HepG2 (cell line): ENCODE measurements around the gene DBNDD2. TPM values are rescaled to one million over a fixed set of nuclear protein-coding genes. Genes with fewer than 3 reads are reported as not detected.

ENCODE experiments used
- JARID2 ChIP-seq: sonication (generic); formaldehyde crosslinking; IDR thresholded peaks from 2 replicates; pipeline ENCODE4 v1.8.1; 2023; ENCODE audit warnings: missing genetic modification reagents, inconsistent platforms; ENCODE audit not compliant: insufficient replicate concordance
- KDM4B ChIP-seq: sonication (generic); formaldehyde crosslinking; IDR thresholded peaks from 2 replicates; pipeline ENCODE4 v1.4.0; 2020; ENCODE audit warnings: missing genetic modification reagents
- KMT2A ChIP-seq: sonication (generic); formaldehyde crosslinking; IDR thresholded peaks from 2 replicates; pipeline ENCODE4 v1.4.0; 2020; ENCODE audit warnings: missing genetic modification reagents
- MXD4 ChIP-seq: IDR thresholded peaks from 2 replicates; pipeline ENCODE4 v1.6.1; 2016; ENCODE audit warnings: mild to moderate bottlenecking, missing biosample characterization, missing genetic modification reagents
- NAIF1 ChIP-seq: sonication (generic); formaldehyde crosslinking; IDR thresholded peaks from 2 replicates; pipeline ENCODE4 v1.5.0; 2020; ENCODE audit warnings: mild to moderate bottlenecking, missing genetic modification reagents, borderline replicate concordance
- RARA ChIP-seq: IDR thresholded peaks from 2 replicates; pipeline ENCODE4 v1.6.1; 2016; ENCODE audit warnings: missing genetic modification reagents, missing compliant biosample characterization
- RELA ChIP-seq: sonication (generic); formaldehyde crosslinking; IDR thresholded peaks from 2 replicates; pipeline ENCODE4 v1.4.0; 2020; ENCODE audit warnings: missing genetic modification reagents
- SALL1 ChIP-seq: sonication (generic); formaldehyde crosslinking; IDR thresholded peaks from 2 replicates; pipeline ENCODE4 v1.8.0; 2022; ENCODE audit warnings: mild to moderate bottlenecking, missing genetic modification reagents
- SMAD9 ChIP-seq: sonication (generic); formaldehyde crosslinking; IDR thresholded peaks from 2 replicates; pipeline ENCODE4 v1.5.1; 2020; ENCODE audit warnings: mild to moderate bottlenecking, missing genetic modification reagents
- STAT5B ChIP-seq: sonication (generic); formaldehyde crosslinking; IDR thresholded peaks from 2 replicates; pipeline ENCODE4 v1.4.0; 2020; ENCODE audit warnings: missing genetic modification reagents
- ZNF674 ChIP-seq: sonication (generic); formaldehyde crosslinking; IDR thresholded peaks from 2 replicates; pipeline ENCODE4 v1.5.0; 2020; ENCODE audit warnings: low read depth, mild to moderate bottlenecking, missing genetic modification reagents
- polyA plus RNA-seq, 8 experiments: library from polyadenylated mRNA; depleted of rRNA in 3 of 8; stranded (reverse) in 7 of 8; unstranded in 1 of 8; fragments of >200 nt; fragmentation: Illumina TruSeq in 4 of 8; extraction: Trizol in 4 of 8; gene quantifications; 2 replicates each; pipeline versions ENCODE4 v1.2.1 to v1.2.3, GENCODE V29; 2011 to 2016; ENCODE audit warnings: low read depth in 4 of 8, missing spikeins in 1 of 8, mixed read lengths in 1 of 8; ENCODE audit not compliant: insufficient read depth in 1 of 8
- total RNA-seq, 5 experiments: library from RNA; depleted of rRNA; stranded (reverse); fragments of >200 nt; fragmentation: Illumina TruSeq; extraction: Trizol; gene quantifications; 2 replicates each; pipeline ENCODE4 v1.2.3, GENCODE V29; 2016; ENCODE audit warnings: low read depth in 1 of 5
- TF ChIP-seq, protein P1 (sequence below): IDR thresholded peaks from 2 replicates; pipeline ENCODE4 v1.6.1; 2018; ENCODE audit warnings: missing genetic modification reagents
- TF ChIP-seq, protein P2 (sequence below), 2 experiments: fragments of 450-650 bp in 1 of 2; sonication (generic) in 1 of 2; formaldehyde crosslinking in 1 of 2; IDR thresholded peaks; 2 replicates each; pipeline versions ENCODE4 v1.6.1 to v1.8.0; 2016 to 2022; ENCODE audit warnings: antibody characterized with exemption in 1 of 2, mild to moderate bottlenecking in 1 of 2, missing genetic modification reagents in 1 of 2
- TF ChIP-seq, protein P3 (sequence below): sonication (generic); formaldehyde crosslinking; IDR thresholded peaks from 2 replicates; pipeline ENCODE4 v1.5.1; 2020; ENCODE audit warnings: mild to moderate bottlenecking, missing genetic modification reagents, borderline replicate concordance
- TF ChIP-seq, protein P4 (sequence below): sonication (generic); formaldehyde crosslinking; IDR thresholded peaks from 2 replicates; pipeline ENCODE4 v1.5.1; 2020; ENCODE audit warnings: missing genetic modification reagents, mild to moderate bottlenecking, borderline replicate concordance

DBNDD2 gene
- total and polyA plus RNA-seq, 2 of the 13 experiments (the other 11 are each of a cell fraction or from before 2014, with no cell fraction given) = 16.7 to 47.6 TPM

DNA sequence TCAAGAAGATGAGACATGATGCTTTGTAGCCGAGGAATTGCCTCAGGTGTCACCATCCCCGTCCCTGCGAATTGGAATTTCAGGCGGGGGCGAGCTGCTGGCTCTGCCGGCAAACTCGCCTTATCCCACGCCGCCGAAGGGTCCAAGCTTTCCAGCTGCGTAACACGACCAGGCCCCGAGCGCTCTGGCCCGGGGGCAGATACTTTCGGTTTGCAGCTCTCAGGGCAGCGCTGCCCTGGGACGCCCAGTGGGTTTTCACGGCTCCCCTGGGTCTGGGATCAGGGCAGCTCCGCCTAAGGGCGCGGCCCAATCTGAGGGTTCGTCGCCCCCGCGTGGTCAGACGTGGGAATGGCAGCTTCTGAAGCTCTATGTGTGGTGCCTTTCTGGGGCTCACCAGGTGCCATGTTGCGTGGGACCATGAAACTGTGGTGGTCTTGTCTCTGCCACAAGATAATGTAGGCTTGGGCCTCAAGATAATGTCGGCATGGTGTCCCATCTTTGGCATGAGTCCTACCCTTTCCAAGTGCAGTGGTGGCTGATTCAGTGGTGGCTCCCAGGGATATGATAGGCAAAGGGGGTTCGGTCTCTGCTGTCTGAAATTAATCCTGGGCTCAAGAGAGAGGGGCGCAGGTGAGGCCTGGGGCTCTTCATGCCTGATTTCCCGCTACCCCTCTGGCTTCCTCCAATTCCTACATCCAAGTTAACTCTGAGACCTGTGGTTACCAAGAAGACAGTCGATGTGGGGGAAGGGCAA, 28.8 kb downstream of the DBNDD2 start (continued):
- TF ChIP-seq, protein P1, sequence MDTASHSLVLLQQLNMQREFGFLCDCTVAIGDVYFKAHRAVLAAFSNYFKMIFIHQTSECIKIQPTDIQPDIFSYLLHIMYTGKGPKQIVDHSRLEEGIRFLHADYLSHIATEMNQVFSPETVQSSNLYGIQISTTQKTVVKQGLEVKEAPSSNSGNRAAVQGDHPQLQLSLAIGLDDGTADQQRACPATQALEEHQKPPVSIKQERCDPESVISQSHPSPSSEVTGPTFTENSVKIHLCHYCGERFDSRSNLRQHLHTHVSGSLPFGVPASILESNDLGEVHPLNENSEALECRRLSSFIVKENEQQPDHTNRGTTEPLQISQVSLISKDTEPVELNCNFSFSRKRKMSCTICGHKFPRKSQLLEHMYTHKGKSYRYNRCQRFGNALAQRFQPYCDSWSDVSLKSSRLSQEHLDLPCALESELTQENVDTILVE = peak; percentile 76; the same call in 1 of the 2 replicates
- TF ChIP-seq NAIF1 (CRISPR knock-in tag) (no peak), KDM4B (CRISPR knock-in tag) (peak; percentile 84; the same call in 1 of the 2 replicates), MXD4 (peak; percentile 71; the same call in 1 of the 2 replicates), RARA (CRISPR knock-in tag) (peak; percentile 61; the same call in 1 of the 2 replicates), STAT5B (CRISPR knock-in tag) (no peak), RELA (0 out of 2 replicates have a peak, but pooled peaks have one; percentile 63), JARID2 (CRISPR knock-in tag) (no peak), SMAD9 (CRISPR knock-in tag) (peak; percentile 89; the same call in 1 of the 2 replicates), SALL1 (CRISPR knock-in tag) (peak; percentile 95), ZNF674 (CRISPR knock-in tag) (no peak), KMT2A (CRISPR knock-in tag) (peak; percentile 97)
- TF ChIP-seq, protein P2, sequence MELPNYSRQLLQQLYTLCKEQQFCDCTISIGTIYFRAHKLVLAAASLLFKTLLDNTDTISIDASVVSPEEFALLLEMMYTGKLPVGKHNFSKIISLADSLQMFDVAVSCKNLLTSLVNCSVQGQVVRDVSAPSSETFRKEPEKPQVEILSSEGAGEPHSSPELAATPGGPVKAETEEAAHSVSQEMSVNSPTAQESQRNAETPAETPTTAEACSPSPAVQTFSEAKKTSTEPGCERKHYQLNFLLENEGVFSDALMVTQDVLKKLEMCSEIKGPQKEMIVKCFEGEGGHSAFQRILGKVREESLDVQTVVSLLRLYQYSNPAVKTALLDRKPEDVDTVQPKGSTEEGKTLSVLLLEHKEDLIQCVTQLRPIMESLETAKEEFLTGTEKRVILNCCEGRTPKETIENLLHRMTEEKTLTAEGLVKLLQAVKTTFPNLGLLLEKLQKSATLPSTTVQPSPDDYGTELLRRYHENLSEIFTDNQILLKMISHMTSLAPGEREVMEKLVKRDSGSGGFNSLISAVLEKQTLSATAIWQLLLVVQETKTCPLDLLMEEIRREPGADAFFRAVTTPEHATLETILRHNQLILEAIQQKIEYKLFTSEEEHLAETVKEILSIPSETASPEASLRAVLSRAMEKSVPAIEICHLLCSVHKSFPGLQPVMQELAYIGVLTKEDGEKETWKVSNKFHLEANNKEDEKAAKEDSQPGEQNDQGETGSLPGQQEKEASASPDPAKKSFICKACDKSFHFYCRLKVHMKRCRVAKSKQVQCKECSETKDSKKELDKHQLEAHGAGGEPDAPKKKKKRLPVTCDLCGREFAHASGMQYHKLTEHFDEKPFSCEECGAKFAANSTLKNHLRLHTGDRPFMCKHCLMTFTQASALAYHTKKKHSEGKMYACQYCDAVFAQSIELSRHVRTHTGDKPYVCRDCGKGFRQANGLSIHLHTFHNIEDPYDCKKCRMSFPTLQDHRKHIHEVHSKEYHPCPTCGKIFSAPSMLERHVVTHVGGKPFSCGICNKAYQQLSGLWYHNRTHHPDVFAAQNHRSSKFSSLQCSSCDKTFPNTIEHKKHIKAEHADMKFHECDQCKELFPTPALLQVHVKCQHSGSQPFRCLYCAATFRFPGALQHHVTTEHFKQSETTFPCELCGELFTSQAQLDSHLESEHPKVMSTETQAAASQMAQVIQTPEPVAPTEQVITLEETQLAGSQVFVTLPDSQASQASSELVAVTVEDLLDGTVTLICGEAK (IDR thresholded peaks at IDR 0.05) = no peak
- TF ChIP-seq, protein P2 (CRISPR knock-in tag; IDR thresholded peaks at IDR 0.05) = no peak
- TF ChIP-seq, protein P3, sequence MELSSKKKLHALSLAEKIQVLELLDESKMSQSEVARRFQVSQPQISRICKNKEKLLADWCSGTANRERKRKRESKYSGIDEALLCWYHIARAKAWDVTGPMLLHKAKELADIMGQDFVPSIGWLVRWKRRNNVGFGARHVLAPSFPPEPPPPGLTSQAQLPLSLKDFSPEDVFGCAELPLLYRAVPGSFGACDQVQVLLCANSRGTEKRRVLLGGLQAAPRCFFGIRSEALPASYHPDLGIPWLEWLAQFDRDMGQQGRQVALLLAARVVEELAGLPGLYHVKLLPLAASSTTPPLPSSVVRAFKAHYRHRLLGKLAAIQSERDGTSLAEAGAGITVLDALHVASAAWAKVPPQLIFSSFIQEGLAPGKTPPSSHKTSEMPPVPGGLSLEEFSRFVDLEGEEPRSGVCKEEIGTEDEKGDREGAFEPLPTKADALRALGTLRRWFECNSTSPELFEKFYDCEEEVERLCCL (CRISPR knock-in tag) = no peak
- TF ChIP-seq, protein P4, sequence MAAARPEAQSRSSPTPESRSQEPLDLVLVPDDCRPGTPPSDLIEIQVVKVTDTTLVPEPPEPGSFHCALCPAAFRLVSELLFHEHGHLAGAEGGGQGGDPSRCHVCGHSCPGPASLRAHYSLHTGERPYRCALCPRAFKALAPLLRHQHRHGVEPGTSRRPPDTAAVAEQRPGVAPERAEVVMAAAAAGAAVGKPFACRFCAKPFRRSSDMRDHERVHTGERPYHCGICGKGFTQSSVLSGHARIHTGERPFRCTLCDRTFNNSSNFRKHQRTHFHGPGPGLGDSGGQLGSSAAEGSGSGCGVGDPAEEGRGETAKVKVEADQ (CRISPR knock-in tag) = no peak; the same call in none of the 2 replicates
